ENCODE measurements around the gene PIK3C2A.
A peak's percentile ranks its signal among the peaks of the same experiment; 100 is the strongest.

PIK3C2A gene

DNA sequence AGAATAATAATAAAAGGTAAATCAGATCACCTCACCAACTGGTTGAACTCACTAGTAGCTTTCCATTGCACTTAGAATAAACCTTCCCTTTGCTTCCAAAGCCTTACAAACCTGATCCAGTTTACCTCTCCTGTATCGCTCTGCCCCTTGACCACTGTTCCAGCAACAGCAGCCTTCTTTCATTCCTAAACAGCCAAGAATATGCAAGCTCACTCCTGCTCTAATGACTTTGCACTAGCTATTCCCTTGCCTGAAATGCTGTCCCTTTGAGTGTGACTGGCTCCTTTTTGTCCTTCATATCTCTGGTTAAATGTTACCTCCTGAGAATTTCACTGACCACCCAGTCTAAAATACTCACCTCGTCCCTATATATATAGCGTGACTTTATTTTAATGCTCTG, 9.6 kb upstream of the PIK3C2A start:
- no peak for DNase-seq (ENCODE audit: low spot score)

GRCh38 chr11:17214338-17214737, 6.6 kb upstream of the PIK3C2A start:
- DNase-seq (ENCODE audit: low spot score), result no peak

- DNase-seq (ENCODE audit: low spot score), result no peak
Observed at GRCh38 chr11:17211286-17211685, 3.5 kb upstream of the PIK3C2A start.

GRCh38 chr11:17209939-17210245, 2.1 kb upstream of the PIK3C2A start:
- no peak for DNase-seq (ENCODE audit: low spot score)

DNA sequence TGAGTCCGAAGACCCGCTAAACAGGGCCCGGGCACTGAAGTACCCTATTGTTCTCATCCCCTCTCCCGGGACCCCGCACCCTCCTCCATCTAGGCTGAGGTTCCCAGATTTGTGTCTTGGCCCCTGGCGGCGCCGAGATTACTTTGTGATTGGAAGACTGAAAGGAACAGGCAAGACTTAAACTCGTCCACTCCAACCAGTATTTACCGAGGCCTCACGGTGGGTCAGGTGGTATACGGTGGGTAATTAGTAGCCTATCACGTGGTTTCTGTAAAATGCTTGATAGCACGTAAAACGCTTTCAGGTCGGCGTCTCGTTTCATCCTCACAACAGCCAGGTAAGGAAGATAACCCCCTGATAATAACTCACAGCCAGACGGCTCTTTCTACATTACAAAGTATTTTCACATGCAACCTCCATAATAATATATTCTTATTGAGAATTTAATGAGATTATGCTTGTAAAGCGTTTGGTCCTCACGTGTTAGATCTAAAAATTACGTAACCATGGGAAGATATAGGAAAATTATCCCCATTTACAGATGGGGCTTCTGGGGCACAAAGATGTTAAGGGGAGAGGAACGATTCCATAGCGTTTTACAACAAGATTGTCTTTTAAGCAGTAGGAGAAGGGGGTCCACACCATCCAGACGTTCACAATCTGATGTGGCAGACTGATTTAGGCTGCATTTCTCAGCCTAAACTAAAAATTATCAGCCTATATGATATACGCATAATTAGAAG, 642 bp upstream of the PIK3C2A start:
- DNase-seq (ENCODE audit: low spot score), result peak; percentile 49

DNA sequence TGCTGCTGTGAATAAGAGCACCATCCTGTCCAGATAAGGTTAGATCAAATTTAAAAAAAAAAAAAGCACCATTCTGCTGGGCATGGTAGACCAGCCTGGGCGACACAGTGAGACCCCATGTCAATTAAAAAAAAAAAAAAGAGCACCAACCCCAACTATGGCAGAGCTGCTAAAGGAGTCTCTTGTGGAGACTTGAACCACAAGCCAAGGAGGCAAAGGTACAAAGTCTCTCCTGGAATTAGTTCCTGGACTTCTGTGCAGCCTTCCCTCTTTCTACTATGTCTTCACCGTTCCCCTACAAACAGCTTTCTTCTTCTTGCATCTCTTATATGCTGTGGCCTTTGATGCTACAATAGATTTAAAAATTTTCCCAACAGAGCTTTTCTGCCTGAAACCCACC, 1.3 kb downstream of the PIK3C2A start:
- no peak for DNase-seq (ENCODE audit: low spot score)

DNA sequence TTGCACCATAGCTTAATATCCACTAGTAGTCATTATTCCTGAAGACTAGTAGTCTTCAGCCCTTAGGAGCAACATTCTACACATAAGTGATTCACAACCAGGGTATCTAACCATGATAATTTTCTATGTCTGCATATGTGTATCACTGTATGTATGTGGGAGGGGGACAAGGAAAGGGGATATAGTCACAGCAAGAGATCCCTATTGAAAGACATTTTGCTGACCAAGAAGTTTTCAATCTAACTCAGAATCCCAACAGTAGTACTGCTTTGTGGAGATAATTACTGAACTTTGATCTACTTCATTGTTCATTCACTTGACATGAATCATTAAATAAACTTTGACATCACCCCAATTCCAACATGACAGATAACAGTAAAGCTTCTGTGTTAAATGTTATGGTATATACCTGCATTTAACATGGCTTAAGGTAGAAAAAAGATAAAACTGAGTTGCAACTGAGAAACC, 10.3 kb downstream of the PIK3C2A start:
- no peak for DNase-seq (ENCODE audit: low spot score)

DNA sequence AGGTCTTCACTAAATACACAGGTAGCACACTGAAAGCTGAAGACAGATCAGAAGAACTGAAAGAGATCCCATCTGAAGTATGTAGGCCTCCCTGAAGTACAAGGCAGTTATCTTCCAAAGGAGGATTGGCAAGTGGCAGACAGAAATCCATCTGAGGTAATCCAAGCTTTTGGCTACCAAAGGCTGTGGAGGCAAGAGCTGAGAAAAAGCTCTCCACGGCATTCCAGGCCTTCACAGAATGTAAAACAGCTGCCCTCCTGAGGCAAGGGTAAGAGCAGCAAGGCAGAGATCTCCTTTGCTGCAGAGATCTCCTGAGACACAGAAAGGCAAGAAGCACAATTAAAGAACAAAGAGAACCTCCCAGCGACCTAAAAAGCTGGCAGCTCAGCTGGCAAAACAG, 19.1 kb downstream of the PIK3C2A start:
- DNase-seq (ENCODE audit: low spot score), result no peak

GRCh38 chr11:17186932-17187692, 20.7 kb downstream of the PIK3C2A start:
- DNase-seq (ENCODE audit: low spot score), result peak; percentile 20

GRCh38 chr11:17185938-17186337, 21.8 kb downstream of the PIK3C2A start:
- DNase-seq (ENCODE audit: low spot score), result no peak

- no peak for DNase-seq (ENCODE audit: low spot score)
Observed at GRCh38 chr11:17184882-17185587, 22.8 kb downstream of the PIK3C2A start.

DNA sequence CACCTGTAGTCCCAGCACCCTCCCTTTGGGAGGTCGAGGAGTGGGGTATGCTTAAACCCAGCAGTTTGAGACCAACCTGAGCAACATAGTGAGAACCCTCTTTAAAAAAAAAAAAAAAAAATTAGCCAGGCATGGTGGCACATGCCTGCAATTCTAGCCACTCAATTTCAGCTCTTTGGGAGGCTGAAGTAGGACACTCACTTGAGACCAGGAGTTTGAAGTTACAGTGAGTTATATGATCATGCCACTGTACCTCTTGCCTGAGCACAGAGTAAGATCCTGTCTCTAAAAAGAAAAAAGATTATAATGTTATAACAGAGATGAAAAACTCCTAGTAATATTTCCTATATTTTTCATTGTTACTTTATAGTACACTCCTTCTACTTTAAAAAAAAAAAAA, 23.9 kb downstream of the PIK3C2A start:
- DNase-seq (ENCODE audit: low spot score), result no peak

DNA sequence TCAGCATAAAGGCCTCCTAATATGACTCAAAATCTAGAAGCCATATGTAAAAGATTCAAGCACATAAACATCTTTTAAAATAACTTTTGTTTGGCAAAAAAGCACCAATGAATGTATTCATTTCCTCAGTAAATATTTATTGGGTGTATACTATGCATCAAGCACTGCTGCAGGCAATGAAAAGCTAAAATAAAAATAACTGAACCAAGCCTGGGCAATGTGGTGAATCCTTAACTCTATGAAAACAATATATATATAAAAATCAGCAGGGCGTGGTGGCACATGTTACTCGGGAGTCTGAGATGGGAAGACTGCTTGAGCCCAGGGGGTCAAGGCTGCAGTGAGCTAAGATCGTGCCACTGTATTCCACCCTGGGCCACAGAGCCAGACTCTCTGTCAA, 27.8 kb downstream of the PIK3C2A start:
- DNase-seq (ENCODE audit: low spot score), result no peak

DNA sequence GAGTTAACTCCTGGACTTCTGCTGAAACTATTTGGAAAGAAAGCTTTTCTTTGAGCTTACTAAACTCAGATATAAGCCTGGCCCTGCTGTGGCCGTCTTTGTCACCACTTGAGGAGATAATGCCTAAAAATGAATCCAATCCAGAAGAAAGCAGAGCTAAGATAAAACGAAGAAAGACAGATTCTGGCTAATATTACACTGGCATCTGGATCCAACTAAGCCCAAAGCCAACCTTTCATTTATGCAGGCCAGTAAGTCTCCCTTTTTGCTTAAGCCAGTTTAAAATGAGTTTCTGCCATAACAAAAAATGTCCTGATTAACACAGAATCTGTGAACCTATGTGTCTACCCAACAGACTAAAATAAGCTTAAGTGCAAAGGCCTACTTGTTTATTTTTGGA, 34.5 kb downstream of the PIK3C2A start:
- no peak for DNase-seq (ENCODE audit: low spot score)

DNA sequence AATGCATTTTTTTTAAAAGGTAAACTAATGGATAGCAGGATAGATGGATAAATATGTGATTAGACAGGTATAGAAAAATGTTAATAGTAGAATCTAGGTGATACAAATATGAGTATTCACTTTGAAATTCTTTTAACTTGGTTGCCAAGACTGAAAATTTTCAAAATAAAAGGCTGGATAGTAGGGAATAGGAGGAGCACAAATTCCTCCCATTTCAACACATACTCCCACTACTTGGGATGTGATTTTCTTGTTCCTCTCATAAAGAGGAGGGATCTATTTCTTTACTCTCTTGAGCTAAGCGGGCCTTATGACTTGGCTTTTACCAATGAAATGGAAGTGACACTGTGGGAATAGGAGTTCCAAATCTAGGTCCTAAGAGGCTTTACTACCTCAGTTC, 35.9 kb downstream of the PIK3C2A start:
- DNase-seq (ENCODE audit: low spot score), result no peak

DNA sequence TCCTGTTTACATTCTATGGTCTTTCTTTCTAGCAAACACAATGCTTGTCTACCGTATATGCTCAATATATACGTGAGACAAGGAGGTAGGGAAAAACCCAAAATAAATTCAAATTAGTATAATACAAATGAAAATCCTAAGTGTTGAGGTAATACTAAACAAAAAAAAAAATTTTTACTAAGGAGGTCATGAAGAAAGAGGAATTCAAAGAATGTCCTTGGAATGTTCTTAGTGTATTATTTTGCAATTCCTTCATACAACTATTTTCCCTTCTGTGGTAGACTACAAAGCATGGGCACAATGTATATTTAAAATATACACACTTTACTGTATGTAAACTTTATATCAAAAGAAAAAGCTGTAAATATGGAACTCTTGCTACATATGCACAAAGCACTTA, 36.4 kb downstream of the PIK3C2A start:
- DNase-seq (ENCODE audit: low spot score), result no peak

DNA sequence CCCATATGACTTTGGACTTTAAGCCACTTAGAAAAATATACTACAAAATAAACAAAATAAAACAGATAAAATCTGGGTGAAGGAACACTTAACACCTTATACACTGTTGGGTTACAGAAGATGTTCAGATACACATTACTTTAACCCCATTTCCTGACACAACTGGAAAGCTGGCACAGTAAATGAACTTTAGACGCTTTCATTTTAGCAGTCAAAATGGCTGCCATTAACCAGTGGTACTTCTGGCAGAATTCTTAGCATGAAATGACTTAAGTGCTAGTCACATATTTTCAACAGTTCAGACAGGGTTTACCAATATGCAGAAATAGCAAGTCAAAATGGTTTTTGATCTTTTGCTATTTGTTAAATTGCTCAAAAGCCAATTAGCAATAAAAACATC, 37.9 kb downstream of the PIK3C2A start:
- no peak for DNase-seq (ENCODE audit: low spot score)

DNA sequence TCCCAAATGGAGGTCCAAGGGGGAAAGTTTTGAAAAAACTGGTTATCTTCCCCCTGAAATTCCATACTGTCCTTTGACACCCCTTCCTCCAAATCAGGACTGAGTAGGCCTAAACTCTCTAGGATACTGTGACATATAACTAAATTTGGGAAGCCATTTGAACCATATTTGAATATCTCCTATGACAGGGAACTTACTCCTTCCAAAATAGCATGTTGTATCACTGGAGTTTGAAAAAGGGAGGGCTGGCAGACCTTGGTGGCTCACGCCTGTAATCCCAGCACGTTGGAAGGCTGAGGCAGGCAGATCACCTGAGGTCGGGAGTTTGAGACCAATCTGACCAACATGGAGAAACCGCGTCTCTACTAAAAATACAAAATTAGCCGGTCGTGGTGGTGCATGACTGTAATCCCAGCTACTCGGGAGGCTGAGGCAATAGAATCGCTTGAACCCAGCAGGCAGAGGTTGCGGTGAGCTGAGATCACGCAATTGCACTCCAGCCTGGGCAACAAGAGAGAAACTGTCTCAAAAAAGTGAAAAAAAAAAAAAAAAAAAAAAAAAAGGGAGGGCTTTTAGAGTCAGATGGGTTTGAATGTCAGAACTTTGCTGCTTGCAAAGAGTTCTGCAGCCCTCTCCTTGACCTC, 42.4 kb downstream of the PIK3C2A start:
- DNase-seq (ENCODE audit: low spot score), result no peak

GRCh38 chr11:17164361-17165246, 43.2 kb downstream of the PIK3C2A start:
- no peak for DNase-seq (ENCODE audit: low spot score)

GRCh38 chr11:17163736-17164135, 44.0 kb downstream of the PIK3C2A start:
- DNase-seq (ENCODE audit: low spot score), result no peak

- DNase-seq (ENCODE audit: low spot score), result no peak
Observed at GRCh38 chr11:17163291-17163690, 44.5 kb downstream of the PIK3C2A start.

DNA sequence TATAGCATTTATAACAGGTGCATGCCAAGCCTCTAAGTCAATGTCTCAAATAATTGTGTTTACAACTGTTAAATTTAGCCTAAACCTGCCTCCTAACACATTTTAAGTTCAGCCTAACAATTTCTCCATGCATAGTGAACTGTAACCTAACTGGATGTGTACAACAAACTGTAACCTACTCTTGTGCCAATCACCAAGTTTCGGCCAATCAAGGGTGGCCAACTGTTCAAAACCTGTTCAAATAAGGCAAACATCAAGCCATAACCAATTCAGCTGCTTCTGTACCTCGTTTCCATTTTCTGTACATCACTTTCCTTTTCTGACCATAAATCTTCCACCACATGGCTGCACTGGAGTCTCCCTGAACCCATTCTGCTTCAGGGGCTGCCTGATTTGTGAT, 45.4 kb downstream of the PIK3C2A start:
- no peak for DNase-seq (ENCODE audit: low spot score)

All from hematopoietic multipotent progenitor cell treated with erythropoietin and hydrocortisone succinate and interleukin-3 and kit ligand, for 17 days (in vitro differentiated cells).